Measurements from ENCODE around the gene USP38.

DNA sequence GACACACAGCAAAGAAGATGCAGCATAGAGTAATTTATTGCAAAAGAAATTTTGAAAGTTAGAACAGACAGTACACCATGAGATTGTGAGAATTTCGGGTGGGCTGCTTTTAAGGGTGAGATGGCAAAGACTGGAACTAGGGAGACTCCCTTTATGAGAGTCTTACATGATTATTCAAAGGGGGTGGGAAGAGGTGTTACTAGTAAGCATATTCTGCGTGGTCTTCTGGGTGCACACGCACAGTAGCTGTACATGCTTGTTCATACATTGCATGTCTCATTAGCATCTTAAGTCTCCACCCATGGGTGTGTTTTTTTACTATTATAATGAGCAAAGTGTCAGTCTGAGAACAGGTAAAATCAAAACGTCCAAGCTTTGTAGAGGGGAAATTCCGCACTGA, 49.4 kb upstream of the USP38 start:
- TF ChIP-seq CTCF (IDR thresholded peaks at IDR 0.05; ENCODE audit: borderline replicate concordance, extremely low read depth, low read length, poor library complexity, severe bottlenecking) (no peak), EZH2 (IDR thresholded peaks at IDR 0.05; ENCODE audit: borderline replicate concordance, low read depth, low read length, severe bottlenecking) (no peak)
